HEK293 (cell line): ENCODE data around the gene TMEM143.

Source experiments
- EGR2 ChIP-seq: fragments of 450-650 bp; formaldehyde crosslinking; IDR thresholded peaks from 2 replicates; pipeline ENCODE4 v1.5.1; 2016; ENCODE audit warnings: low read depth, missing biosample characterization, missing genetic modification characterization
- KLF1 ChIP-seq: fragments of 450-650 bp; formaldehyde crosslinking; IDR thresholded peaks from 2 replicates; pipeline ENCODE4 v1.5.1; 2016; ENCODE audit warnings: missing biosample characterization, missing genetic modification characterization
- KLF16 ChIP-seq: fragments of 450-650 bp; formaldehyde crosslinking; IDR thresholded peaks from 2 replicates; pipeline ENCODE4 v1.5.1; 2017; ENCODE audit warnings: missing biosample characterization, missing genetic modification characterization
- KLF7 ChIP-seq: fragments of 450-650 bp; formaldehyde crosslinking; IDR thresholded peaks from 2 replicates; pipeline ENCODE4 v1.5.1; 2016; ENCODE audit warnings: missing biosample characterization, missing genetic modification characterization, borderline replicate concordance
- KLF8 ChIP-seq: fragments of 450-650 bp; formaldehyde crosslinking; IDR thresholded peaks from 2 replicates; pipeline ENCODE4 v1.5.1; 2016; ENCODE audit warnings: missing biosample characterization, missing genetic modification characterization
- PRDM1 ChIP-seq: fragments of 450-650 bp; formaldehyde crosslinking; IDR thresholded peaks from 2 replicates; pipeline ENCODE4; 2016; ENCODE audit warnings: missing biosample characterization, missing genetic modification characterization
- SP2 ChIP-seq: fragments of 450-650 bp; formaldehyde crosslinking; IDR thresholded peaks from 2 replicates; pipeline ENCODE4 v1.5.1; 2016; ENCODE audit warnings: missing biosample characterization, missing genetic modification characterization
- YY1 ChIP-seq: fragments of 450-650 bp; formaldehyde crosslinking; IDR thresholded peaks from 2 replicates; pipeline ENCODE4 v1.5.1; 2018; ENCODE audit warnings: missing biosample characterization, missing genetic modification characterization
- ZBTB17 ChIP-seq: fragments of 450-650 bp; formaldehyde crosslinking; IDR thresholded peaks from 2 replicates; pipeline ENCODE4 v1.5.1; 2016; ENCODE audit warnings: missing biosample characterization, missing genetic modification characterization
- ZBTB7A ChIP-seq: fragments of 450-650 bp; formaldehyde crosslinking; IDR thresholded peaks from 2 replicates; pipeline ENCODE4 v1.5.1; 2016; ENCODE audit warnings: low read depth, missing biosample characterization, missing genetic modification characterization
- ZEB2 ChIP-seq: fragments of 450-650 bp; formaldehyde crosslinking; IDR thresholded peaks from 2 replicates; pipeline ENCODE4 v1.5.1; 2016; ENCODE audit warnings: missing biosample characterization, missing genetic modification characterization
- ZFHX2 ChIP-seq: fragments of 450-650 bp; formaldehyde crosslinking; conservative IDR thresholded peaks from 2 replicates; pipeline ENCODE4 v1.5.1; 2016; ENCODE audit warnings: missing biosample characterization, missing genetic modification characterization
- ZNF211 ChIP-seq: fragments of 450-650 bp; formaldehyde crosslinking; IDR thresholded peaks from 2 replicates; pipeline ENCODE4 v1.5.1; 2016; ENCODE audit warnings: low read depth, missing biosample characterization, missing genetic modification characterization
- ZNF350 ChIP-seq: fragments of 450-650 bp; formaldehyde crosslinking; IDR thresholded peaks from 2 replicates; pipeline ENCODE4 v1.5.0; 2017; ENCODE audit warnings: missing biosample characterization, mild to moderate bottlenecking, missing genetic modification characterization
- ZNF366 ChIP-seq: fragments of 450-650 bp; formaldehyde crosslinking; conservative IDR thresholded peaks from 2 replicates; pipeline ENCODE4 v1.5.1; 2016; ENCODE audit warnings: missing biosample characterization, missing genetic modification characterization
- ZNF423 ChIP-seq: fragments of 450-650 bp; formaldehyde crosslinking; IDR thresholded peaks from 2 replicates; pipeline ENCODE4 v1.5.1; 2016; ENCODE audit warnings: missing biosample characterization, missing genetic modification characterization
- ZNF600 ChIP-seq: fragments of 450-650 bp; formaldehyde crosslinking; IDR thresholded peaks from 2 replicates; pipeline ENCODE4 v1.5.1; 2016; ENCODE audit warnings: missing biosample characterization, missing genetic modification characterization
- ZNF843 ChIP-seq: fragments of 450-650 bp; formaldehyde crosslinking; IDR thresholded peaks from 2 replicates; pipeline ENCODE4 v1.5.1; 2016; ENCODE audit warnings: missing biosample characterization, missing genetic modification characterization
- TF ChIP-seq, protein P1 (sequence below): fragments of 450-650 bp; formaldehyde crosslinking; IDR thresholded peaks from 2 replicates; pipeline ENCODE4 v1.5.1; 2016; ENCODE audit warnings: missing biosample characterization, missing genetic modification characterization
- TF ChIP-seq, protein P2 (sequence below): fragments of 450-650 bp; formaldehyde crosslinking; IDR thresholded peaks from 2 replicates; pipeline ENCODE4 v1.5.1; 2016; ENCODE audit warnings: missing biosample characterization, missing genetic modification characterization
- TF ChIP-seq, protein P3 (sequence below): fragments of 450-650 bp; formaldehyde crosslinking; IDR thresholded peaks from 2 replicates; pipeline ENCODE4 v1.5.1; 2016; ENCODE audit warnings: missing biosample characterization, missing genetic modification characterization

TMEM143 gene

DNA sequence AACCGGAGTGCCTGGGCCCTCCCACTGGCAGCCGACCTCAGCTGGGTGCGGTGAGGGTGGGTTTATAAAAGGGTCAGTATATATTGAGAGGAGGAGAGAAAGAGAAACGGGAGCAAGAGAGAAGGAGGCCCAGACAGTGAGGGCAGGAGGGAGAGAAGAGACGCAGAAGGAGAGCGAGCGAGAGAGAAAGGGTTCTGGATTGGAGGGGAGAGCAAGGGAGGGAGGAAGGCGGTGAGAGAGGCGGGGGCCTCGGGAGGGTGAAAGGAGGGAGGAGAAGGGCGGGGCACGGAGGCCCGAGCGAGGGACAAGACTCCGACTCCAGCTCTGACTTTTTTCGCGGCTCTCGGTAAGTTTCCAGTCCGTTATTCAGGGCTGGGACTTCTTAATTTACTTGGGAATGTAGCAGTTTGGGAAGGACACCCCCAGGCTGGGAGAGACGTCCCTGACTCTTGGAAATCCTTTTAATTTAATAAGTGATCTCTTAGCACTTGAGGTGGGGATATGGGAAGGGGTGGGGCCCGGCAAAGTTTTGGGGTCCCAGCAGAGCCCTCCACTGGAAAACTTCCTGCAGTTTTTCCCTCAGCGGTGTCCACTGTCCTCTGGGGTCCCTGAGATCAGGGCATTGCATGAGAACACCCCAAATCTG lies 38.4 kb downstream of the TMEM143 start, which contains the start of gene EMP3 (continued):
- TF ChIP-seq SP2 (tag by site-specific recombination) (peak; percentile 95), KLF16 (tag by site-specific recombination) (peak; percentile 84; the same call in 1 of the 2 replicates), ZFHX2 (tag by site-specific recombination) (peak; percentile 82), ZNF843 (0 out of 2 replicates have a peak, but pooled peaks have one; percentile 14), KLF7 (peak; percentile 81; the same call in 1 of the 2 replicates), ZEB2 (tag by site-specific recombination) (peak; percentile 46), EGR2 (tag by site-specific recombination) (peak; percentile 83), ZNF350 (tag by site-specific recombination) (no peak), KLF1 (tag by site-specific recombination) (peak; percentile 95), ZNF600 (tag by site-specific recombination) (peak; percentile 97), PRDM1 (tag by site-specific recombination) (peak; percentile 99), ZBTB17 (peak; percentile 96), YY1 (tag by site-specific recombination) (no peak), ZNF211 (tag by site-specific recombination) (no peak), ZNF366 (peak; percentile 99), KLF8 (tag by site-specific recombination) (peak; percentile 93), ZNF423 (tag by site-specific recombination) (no peak), ZBTB7A (tag by site-specific recombination) (0 out of 2 replicates have a peak, but pooled peaks have one; percentile 46)
- TF ChIP-seq, protein P1, sequence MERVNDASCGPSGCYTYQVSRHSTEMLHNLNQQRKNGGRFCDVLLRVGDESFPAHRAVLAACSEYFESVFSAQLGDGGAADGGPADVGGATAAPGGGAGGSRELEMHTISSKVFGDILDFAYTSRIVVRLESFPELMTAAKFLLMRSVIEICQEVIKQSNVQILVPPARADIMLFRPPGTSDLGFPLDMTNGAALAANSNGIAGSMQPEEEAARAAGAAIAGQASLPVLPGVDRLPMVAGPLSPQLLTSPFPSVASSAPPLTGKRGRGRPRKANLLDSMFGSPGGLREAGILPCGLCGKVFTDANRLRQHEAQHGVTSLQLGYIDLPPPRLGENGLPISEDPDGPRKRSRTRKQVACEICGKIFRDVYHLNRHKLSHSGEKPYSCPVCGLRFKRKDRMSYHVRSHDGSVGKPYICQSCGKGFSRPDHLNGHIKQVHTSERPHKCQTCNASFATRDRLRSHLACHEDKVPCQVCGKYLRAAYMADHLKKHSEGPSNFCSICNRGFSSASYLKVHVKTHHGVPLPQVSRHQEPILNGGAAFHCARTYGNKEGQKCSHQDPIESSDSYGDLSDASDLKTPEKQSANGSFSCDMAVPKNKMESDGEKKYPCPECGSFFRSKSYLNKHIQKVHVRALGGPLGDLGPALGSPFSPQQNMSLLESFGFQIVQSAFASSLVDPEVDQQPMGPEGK = peak; percentile 95
- TF ChIP-seq, protein P2, sequence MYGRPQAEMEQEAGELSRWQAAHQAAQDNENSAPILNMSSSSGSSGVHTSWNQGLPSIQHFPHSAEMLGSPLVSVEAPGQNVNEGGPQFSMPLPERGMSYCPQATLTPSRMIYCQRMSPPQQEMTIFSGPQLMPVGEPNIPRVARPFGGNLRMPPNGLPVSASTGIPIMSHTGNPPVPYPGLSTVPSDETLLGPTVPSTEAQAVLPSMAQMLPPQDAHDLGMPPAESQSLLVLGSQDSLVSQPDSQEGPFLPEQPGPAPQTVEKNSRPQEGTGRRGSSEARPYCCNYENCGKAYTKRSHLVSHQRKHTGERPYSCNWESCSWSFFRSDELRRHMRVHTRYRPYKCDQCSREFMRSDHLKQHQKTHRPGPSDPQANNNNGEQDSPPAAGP (tag by site-specific recombination) = peak; percentile 68; the same call in 1 of the 2 replicates
- TF ChIP-seq, protein P3, sequence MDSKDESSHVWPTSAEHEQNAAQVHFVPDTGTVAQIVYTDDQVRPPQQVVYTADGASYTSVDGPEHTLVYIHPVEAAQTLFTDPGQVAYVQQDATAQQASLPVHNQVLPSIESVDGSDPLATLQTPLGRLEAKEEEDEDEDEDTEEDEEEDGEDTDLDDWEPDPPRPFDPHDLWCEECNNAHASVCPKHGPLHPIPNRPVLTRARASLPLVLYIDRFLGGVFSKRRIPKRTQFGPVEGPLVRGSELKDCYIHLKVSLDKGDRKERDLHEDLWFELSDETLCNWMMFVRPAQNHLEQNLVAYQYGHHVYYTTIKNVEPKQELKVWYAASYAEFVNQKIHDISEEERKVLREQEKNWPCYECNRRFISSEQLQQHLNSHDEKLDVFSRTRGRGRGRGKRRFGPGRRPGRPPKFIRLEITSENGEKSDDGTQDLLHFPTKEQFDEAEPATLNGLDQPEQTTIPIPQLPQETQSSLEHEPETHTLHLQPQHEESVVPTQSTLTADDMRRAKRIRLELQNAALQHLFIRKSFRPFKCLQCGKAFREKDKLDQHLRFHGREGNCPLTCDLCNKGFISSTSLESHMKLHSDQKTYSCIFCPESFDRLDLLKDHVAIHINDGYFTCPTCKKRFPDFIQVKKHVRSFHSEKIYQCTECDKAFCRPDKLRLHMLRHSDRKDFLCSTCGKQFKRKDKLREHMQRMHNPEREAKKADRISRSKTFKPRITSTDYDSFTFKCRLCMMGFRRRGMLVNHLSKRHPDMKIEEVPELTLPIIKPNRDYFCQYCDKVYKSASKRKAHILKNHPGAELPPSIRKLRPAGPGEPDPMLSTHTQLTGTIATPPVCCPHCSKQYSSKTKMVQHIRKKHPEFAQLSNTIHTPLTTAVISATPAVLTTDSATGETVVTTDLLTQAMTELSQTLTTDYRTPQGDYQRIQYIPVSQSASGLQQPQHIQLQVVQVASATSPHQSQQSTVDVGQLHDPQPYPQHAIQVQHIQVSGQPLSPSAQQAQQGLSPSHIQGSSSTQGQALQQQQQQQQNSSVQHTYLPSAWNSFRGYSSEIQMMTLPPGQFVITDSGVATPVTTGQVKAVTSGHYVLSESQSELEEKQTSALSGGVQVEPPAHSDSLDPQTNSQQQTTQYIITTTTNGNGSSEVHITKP (tag by site-specific recombination) = peak; percentile 98
- TF ChIP-seq, all 188 proteins: peak for 39
